Thyroid gland (tissue), 4 donors: ENCODE measurements around the gene RBM25.
"Not testable (repeated sequence)": the region's sequence is repeated elsewhere in the genome, so short reads cannot be mapped to it uniquely, and the experiment has no call there.

Experiments used
- CTCF ChIP-seq, 6 experiments: fragments of 200-600 bp in 3 of 6; fragments of 450-650 bp in 3 of 6; sonication (generic) in 3 of 6; IDR thresholded peaks; one replicate each; pipeline ENCODE4 v1.5.1; 2016 to 2019; ENCODE audit warnings: antibody characterized with exemption in 6 of 6, mild to moderate bottlenecking in 2 of 6, inconsistent platforms in 1 of 6, moderate library complexity in 1 of 6
- POLR2A ChIP-seq, 2 donors: fragments of 450-650 bp; IDR thresholded peaks; one replicate each; pipeline ENCODE4 v1.6.1; 2017; ENCODE audit warnings: antibody characterized with exemption in 2 of 2, mild to moderate bottlenecking in 2 of 2, moderate library complexity in 1 of 2

GRCh38 chr14:73036706-73037450 is 21.5 kb upstream of the RBM25 start:
- not testable (repeated sequence) for TF ChIP-seq CTCF, POLR2A (IDR thresholded peaks at IDR 0.05)
